ENCODE data around the gene DCC. TPM values are rescaled to one million over a fixed set of nuclear protein-coding genes. Genes with fewer than 3 reads are reported as not detected.

DCC gene
- total RNA-seq, 1 experiment from 2014 or later: not detected

GRCh38 chr18:53153800-53154199 is 813.8 kb downstream of the DCC start:
- Histone ChIP-seq H3K9ac (ENCODE audit: low read length) (no peak overlapping the region), H3K27me3 (ENCODE audit: insufficient read depth, low read length) (no peaks in the 10 kb centered on the region), H2AFZ (ENCODE audit: low read depth, low read length, poor library complexity, severe bottlenecking) (no peak overlapping the region), H3K4me1 (ENCODE audit: control insufficient read depth in 1 of 2, insufficient read depth in 2 of 2, low read length in 2 of 2) (no peaks in the 10 kb centered on the region), H3K27ac (ENCODE audit: low read depth, low read length) (no peak overlapping the region), H3K4me2 (ENCODE audit: low read length) (no peak overlapping the region), H3K79me2 (ENCODE audit: insufficient read depth, low read length) (no peaks in the 10 kb centered on the region), H3K9me2 (ENCODE audit: insufficient read depth) (no peaks in the 10 kb centered on the region), H3K36me3 (ENCODE audit: control insufficient read depth in 1 of 2, insufficient read depth in 2 of 2, low read length in 2 of 2) (no peaks in the 10 kb centered on the region), H3K9me3 (ENCODE audit: control insufficient read depth in 1 of 2, insufficient read depth in 1 of 2, low read depth in 1 of 2, low read length in 2 of 2) (peaks cover 3 to 22% of the 10 kb centered on the region in 2 experiments; a peak in 2 of 4 replicates), H3K4me3 (replicated peaks in 1 of 2; ENCODE audit: low read depth in 1 of 2, low read length in 2 of 2) (no peak overlapping the region), H4K20me1 (ENCODE audit: insufficient read depth) (no peaks in the 10 kb centered on the region)
- ChIA-PET CTCF (no interaction called here), RAD21 (ENCODE audit: low non-redundant PET in 1 of 2, low total read pairs in 2 of 2, uncharacterized antibody in 2 of 2, unreplicated experiment in 2 of 2) (no interaction called here), POLR2A (no interaction called here)
- no peak for TF ChIP-seq SRF (IDR thresholded peaks at IDR 0.05; ENCODE audit: low read depth)
- DNase-seq (ENCODE audit: low read depth, low spot score): no peak
- intact Hi-C loops (cut with micrococcal nuclease): no loop called here
- no TSS peak for BruUV-seq (replicated peaks)
- ATAC-seq: no peak

GRCh38 chr18:53165770-53166169 is 825.8 kb downstream of the DCC start:
- H3K79me2 ChIP-seq (ENCODE audit: insufficient read depth, low read length): no peaks in the 10 kb centered on the region
- no TSS peak for BruUV-seq (replicated peaks)
- no peak overlapping the region for H3K27ac ChIP-seq (ENCODE audit: low read depth, low read length)
- no peaks in the 10 kb centered on the region for H3K9me2 ChIP-seq (ENCODE audit: insufficient read depth)
- ATAC-seq (no peak), DNase-seq (ENCODE audit: low read depth, low spot score) (no peak)
- peaks cover 10 to 26% of the 10 kb centered on the region in 2 experiments; a peak in 3 of 4 replicates for H3K9me3 ChIP-seq (ENCODE audit: control insufficient read depth in 1 of 2, insufficient read depth in 1 of 2, low read depth in 1 of 2, low read length in 2 of 2)
- H3K4me1 ChIP-seq (ENCODE audit: control insufficient read depth in 1 of 2, insufficient read depth in 2 of 2, low read length in 2 of 2): no peaks in the 10 kb centered on the region
- intact Hi-C loops (cut with micrococcal nuclease): no loop called here
- ChIA-PET CTCF (no interaction called here), POLR2A (no interaction called here), RAD21 (ENCODE audit: low non-redundant PET in 1 of 2, low total read pairs in 2 of 2, uncharacterized antibody in 2 of 2, unreplicated experiment in 2 of 2) (no interaction called here)
- H3K9ac ChIP-seq (ENCODE audit: low read length): no peak overlapping the region
- H3K27me3 ChIP-seq (ENCODE audit: insufficient read depth, low read length): no peaks in the 10 kb centered on the region
- no peaks in the 10 kb centered on the region for H4K20me1 ChIP-seq (ENCODE audit: insufficient read depth)
- TF ChIP-seq CBX3 (IDR thresholded peaks at IDR 0.05; ENCODE audit: low read depth) (no peak), SRF (IDR thresholded peaks at IDR 0.05; ENCODE audit: low read depth) (no peak), POLR2AphosphoS5 (IDR thresholded peaks at IDR 0.05; ENCODE audit: low read depth, low read length) (no peak), ZBTB33 (IDR thresholded peaks at IDR 0.05; ENCODE audit: extremely low read depth, insufficient replicate concordance, low read length) (no peak), REST (IDR thresholded peaks at IDR 0.05; ENCODE audit: low read depth) (no peak), TCF7L2 (IDR thresholded peaks at IDR 0.05; ENCODE audit: borderline replicate concordance, extremely low read depth, insufficient read depth, insufficient read length) (no peak), ZNF274 (IDR thresholded peaks at IDR 0.05; ENCODE audit: low read depth, low read length) (no peak), EGR1 (IDR thresholded peaks at IDR 0.05; ENCODE audit: low read depth) (no peak), CEBPB (IDR thresholded peaks at IDR 0.05; ENCODE audit: low read depth) (no peak), ATF3 (IDR thresholded peaks at IDR 0.05) (no peak), RAD21 (IDR thresholded peaks at IDR 0.05; ENCODE audit: low read depth) (no peak), ZFX (IDR thresholded peaks at IDR 0.05) (no peak), POLR2A (IDR thresholded peaks at IDR 0.05; ENCODE audit: borderline replicate concordance, extremely low read depth, insufficient read depth, insufficient read length) (no peak), EZH2phosphoT487 (IDR thresholded peaks at IDR 0.05; ENCODE audit: borderline replicate concordance) (no peak), FOSL1 (IDR thresholded peaks at IDR 0.05; ENCODE audit: low read depth) (no peak)
- H3K4me2 ChIP-seq (ENCODE audit: low read length): no peak overlapping the region
- H3K36me3 ChIP-seq (ENCODE audit: control insufficient read depth in 1 of 2, insufficient read depth in 2 of 2, low read length in 2 of 2): no peaks in the 10 kb centered on the region
- H2AFZ ChIP-seq (ENCODE audit: low read depth, low read length, poor library complexity, severe bottlenecking): no peak overlapping the region
- no peak overlapping the region for H3K4me3 ChIP-seq (replicated peaks in 1 of 2; ENCODE audit: low read depth in 1 of 2, low read length in 2 of 2)

All from HCT116 (cell line).